GM18511 (cell line): ENCODE data around the gene ZNF860.
"Not testable (repeated sequence)": the region's sequence is repeated elsewhere in the genome, so short reads cannot be mapped to it uniquely, and the experiment has no call there.

Source experiments
- ATAC-seq: cut with Tn5 transposase; IDR thresholded peaks from one replicate; pipeline ENCODE4 v1.9.1; 2021; ENCODE audit warnings: mild to moderate bottlenecking, moderate library complexity; ENCODE audit not compliant: unreplicated experiment

Gene ZNF860

GRCh38 chr3:31960793-31961431 lies 20.6 kb upstream of the ZNF860 start:
- ATAC-seq = peak; percentile 85

GRCh38 chr3:31962801-31963205 lies 18.7 kb upstream of the ZNF860 start:
- ATAC-seq = no peak

DNA sequence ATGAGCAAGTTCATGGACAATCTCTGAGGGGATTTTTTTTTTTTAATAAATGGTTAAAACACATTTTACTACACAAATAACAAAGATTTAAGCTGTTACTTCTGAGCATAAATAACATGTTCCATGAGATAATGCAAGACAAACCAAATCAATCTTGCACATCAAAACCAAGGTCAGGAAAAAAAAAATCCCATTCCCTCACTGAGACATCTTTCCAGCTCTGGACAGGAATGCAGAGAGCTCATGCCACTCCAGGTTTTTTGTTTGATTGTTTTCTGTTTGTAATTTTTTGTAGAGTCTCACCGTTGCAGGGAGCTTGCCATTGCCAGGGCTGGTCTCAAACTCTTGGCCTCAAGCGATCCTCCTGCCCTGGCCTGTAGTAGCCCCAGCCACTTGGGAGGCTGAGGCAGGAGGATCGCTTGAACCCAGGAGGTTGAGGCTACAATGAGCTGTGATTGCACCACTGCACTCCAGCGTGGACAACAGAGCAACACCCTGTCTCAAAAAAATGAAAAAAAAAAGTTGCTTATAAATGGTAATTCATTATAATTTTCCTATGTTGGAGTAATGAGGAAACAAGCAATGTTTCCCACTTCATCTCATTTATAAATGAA lies 14.5 kb upstream of the ZNF860 start:
- ATAC-seq = no peak

GRCh38 chr3:31967592-31967991 lies 14.0 kb upstream of the ZNF860 start:
- ATAC-seq = no peak

DNA sequence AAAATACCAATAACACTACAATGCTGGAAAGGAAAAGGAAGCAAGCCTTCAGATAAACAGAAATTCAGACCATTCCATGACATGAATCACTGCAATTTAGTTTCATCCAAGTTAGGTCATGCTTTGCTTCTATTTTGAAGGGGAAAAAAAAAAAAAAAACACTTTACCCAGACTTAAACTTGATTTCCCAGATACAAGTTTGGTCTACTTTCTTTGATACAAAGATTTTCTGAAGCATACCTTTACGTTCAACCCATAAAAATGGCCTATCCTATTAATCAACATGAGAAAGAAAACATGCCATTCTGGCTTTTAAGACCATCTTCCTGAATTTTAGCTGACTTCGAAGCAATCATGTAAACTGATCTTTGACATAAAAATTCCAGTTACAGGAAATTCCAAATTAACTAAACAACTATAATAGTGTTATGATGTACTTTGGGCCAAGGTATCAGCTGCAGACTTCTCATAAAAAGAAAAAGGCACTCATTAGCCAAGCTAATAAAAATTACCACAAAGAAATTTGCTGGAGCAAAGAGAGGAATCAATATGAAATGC lies 13.1 kb upstream of the ZNF860 start:
- ATAC-seq = no peak

DNA sequence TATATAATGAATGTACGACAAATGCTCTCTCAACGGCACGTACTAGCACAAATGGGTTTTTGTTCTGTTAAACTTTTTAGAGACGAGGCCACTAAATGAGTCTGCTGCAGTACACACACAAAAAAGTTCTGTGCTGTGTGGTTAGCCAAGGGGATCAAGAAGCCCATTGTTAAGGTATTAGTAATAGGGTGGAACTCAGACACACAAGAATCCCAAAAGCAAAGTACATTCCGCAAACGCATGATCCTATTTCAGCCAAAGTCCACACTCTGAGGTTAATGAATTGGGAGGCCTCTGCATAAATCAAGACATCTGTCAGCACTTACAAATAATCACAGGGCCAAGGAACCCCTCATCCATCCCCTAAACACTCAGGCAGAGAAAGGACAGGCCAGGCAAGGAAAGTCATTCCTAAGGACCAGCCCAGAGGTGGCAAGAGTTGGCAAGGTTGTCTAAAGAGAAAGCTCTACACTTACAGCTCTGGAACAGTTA lies 12.6 kb upstream of the ZNF860 start:
- ATAC-seq = no peak

DNA sequence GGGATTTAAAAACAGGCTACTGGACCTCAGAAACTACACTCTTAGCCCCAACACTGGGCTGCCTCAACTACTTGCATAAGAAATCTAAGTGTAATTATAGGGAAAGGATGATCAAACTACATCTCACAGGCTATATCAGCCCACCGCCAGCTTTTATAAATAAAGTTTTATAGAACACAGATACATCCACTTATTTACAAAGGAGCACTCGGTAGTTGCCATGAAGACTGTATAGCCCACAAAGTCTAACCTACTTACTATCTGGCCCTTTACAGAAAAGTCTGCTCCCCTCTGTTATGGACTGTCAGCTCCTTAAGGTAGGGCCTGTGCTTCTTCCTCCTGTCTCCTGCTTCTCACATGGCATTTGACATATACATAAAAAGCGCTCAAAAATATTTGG lies 9.9 kb upstream of the ZNF860 start:
- ATAC-seq = no peak

DNA sequence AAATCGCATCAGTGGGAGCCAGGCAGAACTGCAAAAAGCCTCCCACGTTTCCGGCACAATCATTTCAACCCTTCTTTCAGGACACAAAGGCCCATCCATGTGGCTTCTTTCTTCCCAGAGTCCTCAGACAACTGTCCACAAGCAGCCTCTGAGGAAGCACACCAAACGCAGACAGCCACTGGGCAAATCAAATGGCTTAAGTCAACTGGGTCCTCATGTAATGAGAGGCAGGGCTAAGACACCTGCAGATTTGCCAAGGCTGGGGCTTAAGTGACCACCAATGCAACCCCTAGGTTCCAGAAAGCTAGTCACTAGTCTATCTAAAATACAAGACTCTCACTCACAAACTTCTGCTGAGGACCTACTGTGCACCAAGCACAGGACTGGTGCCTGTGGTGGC lies 8.5 kb upstream of the ZNF860 start:
- no peak for ATAC-seq

GRCh38 chr3:31973837-31974236 lies 7.7 kb upstream of the ZNF860 start:
- no peak for ATAC-seq

GRCh38 chr3:31974471-31974870 lies 7.1 kb upstream of the ZNF860 start:
- no peak for ATAC-seq

GRCh38 chr3:31974964-31975363 lies 6.6 kb upstream of the ZNF860 start:
- no peak for ATAC-seq

GRCh38 chr3:31976302-31976701 lies 5.2 kb upstream of the ZNF860 start:
- no peak for ATAC-seq

- ATAC-seq = no peak
These were observed 3.8 kb upstream of the ZNF860 start for GRCh38 chr3:31977736-31978135.

GRCh38 chr3:31978553-31978952 lies 3.0 kb upstream of the ZNF860 start:
- no peak for ATAC-seq

GRCh38 chr3:31979001-31979697 lies 2.4 kb upstream of the ZNF860 start:
- ATAC-seq = peak; percentile 58

DNA sequence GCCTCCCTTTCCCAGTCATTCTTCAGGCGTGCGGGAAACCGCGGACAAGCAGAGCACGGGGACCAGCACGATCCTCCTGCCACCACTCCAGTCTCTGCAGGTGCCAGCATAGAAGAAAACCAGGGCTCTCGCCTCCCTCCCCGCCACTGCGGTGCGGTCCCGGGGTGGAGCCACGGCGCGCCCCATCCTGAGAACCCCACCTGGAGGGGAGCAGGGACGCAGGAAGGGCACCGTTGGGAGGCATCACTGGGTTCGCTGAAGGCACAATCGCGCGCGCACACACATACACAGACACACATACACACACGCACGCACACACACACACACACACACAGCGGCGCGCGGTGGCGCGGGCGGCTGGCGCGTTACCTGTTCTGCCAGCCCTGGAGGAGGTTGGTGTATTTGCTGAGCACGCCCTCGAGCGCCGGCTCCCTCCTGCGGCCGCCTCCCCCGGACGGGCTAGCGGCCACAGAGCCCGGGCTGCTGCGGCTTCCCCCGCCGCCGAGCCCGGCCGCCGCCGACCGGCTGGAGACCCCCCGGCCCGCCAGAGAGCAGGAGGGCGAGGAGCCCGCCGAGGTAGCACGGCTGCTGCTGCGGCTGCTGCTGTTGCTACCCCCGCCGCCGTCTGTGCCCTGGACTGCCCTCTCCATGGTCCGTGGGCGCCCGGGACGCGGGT lies 882 bp upstream of the ZNF860 start:
- ATAC-seq = peak; percentile 58

DNA sequence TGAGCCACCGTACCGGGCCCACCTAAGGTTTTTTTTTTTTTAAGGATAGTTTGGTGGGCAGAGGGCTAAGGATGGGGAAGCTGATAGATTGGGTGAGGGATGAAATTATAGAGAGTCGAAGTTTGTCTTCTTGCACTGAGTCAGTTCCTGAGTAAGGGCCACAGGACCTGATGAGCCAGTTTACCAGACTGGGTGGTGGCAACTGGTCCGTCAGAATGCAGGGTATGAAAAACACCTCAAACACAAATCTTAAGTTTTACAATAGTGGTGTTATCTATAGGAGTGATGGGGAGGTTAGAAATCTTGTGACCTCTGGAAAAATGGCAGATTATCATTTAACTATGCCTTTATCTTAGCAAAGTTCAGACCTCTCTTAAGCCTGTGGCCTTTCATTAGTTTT lies 2.8 kb downstream of the ZNF860 start:
- ATAC-seq = no peak

DNA sequence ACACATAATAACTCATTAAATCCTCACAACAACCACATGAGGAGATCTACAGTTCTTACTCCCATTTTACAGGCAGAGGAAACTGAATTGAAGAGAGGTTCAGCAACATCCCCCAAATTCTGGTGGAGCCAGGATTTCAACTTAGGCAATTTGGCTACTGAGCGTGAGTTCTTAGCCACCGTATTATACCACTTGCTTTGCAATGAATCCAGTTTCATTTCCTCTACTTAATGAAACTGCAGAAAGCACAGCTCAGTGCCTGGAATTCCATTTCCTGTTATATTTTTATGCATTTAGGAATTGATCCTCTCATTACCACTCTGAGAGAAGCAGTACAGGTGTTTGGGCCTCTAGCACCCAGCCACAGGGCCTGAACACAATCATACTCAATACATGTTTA lies 4.3 kb downstream of the ZNF860 start:
- ATAC-seq = no peak

GRCh38 chr3:31988271-31988670 lies 6.7 kb downstream of the ZNF860 start:
- ATAC-seq = no peak

DNA sequence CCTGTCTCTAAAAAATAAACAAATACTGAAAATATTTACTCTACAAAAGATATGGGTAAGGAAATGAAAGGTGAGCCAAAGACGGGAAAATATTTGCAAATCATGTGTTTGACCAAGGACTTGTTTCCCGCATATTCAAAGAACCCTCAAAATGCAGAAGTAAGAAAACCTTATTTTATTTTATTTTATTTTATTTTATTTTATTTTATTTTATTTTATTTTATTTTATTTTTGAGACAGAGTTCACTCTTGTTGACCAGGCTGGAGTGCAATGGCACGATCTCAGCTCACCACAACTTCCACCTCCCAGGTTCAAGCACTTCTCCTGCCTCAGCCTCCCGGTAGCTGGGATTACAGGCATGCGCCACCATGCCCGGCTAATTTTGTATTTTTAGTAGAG lies 11.4 kb downstream of the ZNF860 start:
- ATAC-seq = not testable (repeated sequence)

GRCh38 chr3:31993843-31994242 lies 12.3 kb downstream of the ZNF860 start:
- ATAC-seq = no peak
